GM12892 (cell line): ENCODE measurements around the gene CHD9NB.

Source experiments
- DNase-seq: peaks from one replicate; pipeline ENCODE4 v3.0.0; 2011; ENCODE audit not compliant: insufficient read length
- FAIRE-seq: peaks from 2 replicates; lab custom pipeline; 2011; peaks lifted over from hg19 to GRCh38; lab: Jason Lieb, UNC
- POLR2A ChIP-seq: IDR thresholded peaks from 2 replicates; pipeline ENCODE4 v1.6.1; 2011; ENCODE audit warnings: low read depth, low read length, control low read depth
- POLR2AphosphoS5 ChIP-seq: IDR thresholded peaks from 2 replicates; pipeline ENCODE4 v1.6.1; 2011; ENCODE audit warnings: low read depth, low read length, control low read depth
- TAF1 ChIP-seq: IDR thresholded peaks from 2 replicates; pipeline ENCODE4 v1.6.1; 2011; ENCODE audit warnings: low read depth, mild to moderate bottlenecking, control low read depth, low read length, borderline replicate concordance

CHD9NB gene

DNA sequence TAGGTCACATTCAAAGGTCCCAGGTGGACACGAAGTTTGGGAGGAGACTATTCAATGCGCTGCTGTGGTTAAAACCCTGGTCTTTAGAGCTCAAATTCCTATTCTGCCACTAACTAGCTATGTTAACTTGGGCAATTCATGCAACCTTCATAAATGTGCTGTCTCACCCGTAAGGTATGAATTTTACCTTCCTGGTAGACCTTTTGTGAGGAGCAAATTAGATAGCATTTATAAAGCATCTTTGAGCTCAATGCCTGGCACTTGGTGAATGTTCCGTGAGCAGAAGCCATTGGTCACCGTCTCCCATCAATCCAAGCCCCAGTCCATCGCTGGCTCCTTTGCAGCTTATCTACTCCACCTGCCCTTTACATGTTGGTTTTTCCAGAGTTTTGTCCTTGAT is 16.6 kb downstream of the CHD9NB start:
- TF ChIP-seq TAF1, result no peak
- no peak for TF ChIP-seq POLR2AphosphoS5
- no peak for TF ChIP-seq POLR2A
- DNase-seq (no peak), FAIRE-seq (no peak)

DNA sequence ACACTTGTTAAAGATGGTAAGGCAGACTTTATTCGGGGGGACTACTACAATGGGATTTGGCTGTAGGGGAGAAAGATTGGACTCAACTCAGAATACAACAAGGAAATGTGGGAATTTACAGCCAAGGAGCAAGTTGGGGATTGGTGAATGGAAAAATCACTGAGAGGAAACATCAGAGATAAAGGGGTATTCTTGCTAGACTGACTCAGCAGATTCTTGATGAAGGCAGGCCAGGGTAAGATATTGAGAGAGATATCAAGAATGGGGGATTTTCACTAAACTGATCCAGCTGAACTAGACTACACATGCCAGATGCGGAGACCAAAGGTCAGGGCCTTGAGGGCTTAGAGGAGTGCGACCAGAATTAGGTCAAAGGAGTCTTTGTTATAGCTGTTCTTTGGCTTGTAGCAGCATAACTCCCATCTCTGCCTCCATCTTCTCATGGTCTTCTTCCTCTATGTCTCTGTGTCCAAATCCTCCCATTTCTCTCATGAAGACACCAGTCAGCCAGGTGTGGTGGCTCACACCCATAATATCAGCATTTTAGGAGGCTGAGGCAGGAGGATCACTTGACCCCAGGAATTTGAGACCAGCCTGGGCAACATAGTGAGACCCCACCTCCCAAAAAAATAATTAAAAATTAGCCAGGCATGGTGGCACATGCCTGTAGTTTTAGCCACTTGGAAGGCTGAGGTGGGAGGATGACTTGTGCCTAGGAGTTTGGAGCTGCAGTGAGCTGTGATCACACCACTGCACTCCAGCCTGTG is 17.3 kb downstream of the CHD9NB start:
- TF ChIP-seq TAF1 (no peak), POLR2A (no peak), POLR2AphosphoS5 (no peak)
- FAIRE-seq (no peak), DNase-seq (no peak)

DNA sequence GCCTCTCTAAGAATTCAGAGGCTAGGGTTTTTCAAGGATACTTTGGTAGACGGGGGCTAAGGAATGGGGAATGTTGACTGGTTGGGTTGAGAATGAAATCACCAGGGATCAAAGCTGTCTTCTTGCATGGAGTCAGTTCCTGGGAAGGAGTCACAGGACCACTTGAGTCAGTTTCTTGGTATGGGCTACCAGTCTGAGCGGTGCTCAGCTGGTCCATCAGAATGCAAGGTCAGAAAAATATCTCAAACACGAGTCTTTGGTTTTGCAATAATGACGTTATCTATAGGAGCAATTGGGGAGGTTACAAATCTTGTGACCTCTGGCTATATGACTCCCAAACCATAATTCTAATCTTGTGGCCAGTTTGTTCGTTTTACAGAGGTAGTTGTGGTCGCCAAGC is 18.4 kb downstream of the CHD9NB start:
- TF ChIP-seq POLR2AphosphoS5 (no peak), TAF1 (no peak), POLR2A (no peak)
- FAIRE-seq (no peak), DNase-seq (no peak)

DNA sequence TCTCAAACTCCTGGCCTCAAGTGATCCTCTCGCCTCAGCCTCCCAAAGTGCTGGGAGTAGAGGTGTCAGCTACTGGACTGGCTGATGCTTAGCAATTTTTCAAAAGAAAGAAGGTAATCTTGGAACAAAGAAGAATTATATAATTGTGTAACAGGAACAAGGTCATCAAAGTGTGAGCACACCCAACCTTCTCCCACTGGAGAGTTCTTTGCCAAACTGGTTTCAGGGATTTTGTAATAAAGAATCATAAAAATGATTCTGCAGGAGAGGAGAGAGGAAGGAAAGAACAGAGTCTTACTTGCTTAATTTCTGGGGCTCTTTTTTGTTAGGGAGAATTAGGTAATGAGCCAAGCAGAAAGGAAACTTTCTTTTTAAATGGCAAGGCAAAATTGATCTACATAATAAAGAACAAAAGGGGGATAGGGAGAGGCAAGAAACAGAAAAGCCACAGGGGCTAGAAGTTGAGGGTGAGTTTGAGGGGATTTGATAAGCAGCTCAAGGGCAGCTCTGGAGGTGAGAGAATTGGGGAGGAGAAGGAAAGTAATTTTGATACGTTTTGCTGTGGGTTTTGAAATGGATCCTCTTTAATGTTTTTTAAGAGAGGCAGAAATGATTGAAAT is 21.3 kb downstream of the CHD9NB start:
- FAIRE-seq (no peak), DNase-seq (no peak)
- no peak for TF ChIP-seq TAF1
- TF ChIP-seq POLR2AphosphoS5, result no peak
- no peak for TF ChIP-seq POLR2A

DNA sequence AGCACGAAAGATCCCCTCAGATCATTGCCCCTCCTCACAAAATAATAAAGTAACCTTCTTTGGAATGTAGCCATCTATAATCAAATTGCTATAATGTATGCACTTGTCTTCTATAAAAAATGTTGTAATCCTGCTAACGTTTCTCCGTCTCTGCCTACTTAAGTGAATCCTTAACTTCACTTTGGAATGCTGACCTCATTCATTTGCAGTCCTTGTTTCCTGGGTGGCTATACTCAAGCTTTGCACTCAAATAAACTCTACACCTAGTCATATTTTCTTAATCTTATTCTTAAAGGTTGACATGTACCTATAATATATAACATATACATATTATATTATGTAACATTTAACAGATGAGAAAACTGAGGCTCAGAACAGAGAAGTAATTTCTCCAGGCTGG is 22.7 kb downstream of the CHD9NB start:
- no peak for TF ChIP-seq POLR2AphosphoS5
- no peak for TF ChIP-seq POLR2A
- no peak for TF ChIP-seq TAF1
- FAIRE-seq, result no peak
- no peak for DNase-seq

DNA sequence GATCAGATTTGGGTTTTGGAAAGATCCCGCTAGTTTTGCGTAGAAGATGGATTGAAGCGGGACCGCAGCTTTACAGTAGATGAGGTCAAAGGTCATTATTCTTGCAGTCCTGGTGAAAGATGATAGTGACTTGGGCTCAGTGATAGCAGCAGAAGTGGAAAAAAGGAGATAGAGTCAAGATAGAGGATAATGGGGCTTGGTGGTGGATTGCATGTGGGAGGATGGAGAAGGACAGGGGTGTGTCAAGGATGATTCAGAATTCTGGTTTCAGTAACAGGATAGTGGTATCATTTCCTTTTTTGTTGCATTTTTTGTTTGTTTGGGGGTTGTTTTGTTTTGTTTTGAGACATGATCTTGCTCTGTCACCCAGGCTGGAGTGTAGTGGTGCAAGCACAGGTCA is 28.7 kb downstream of the CHD9NB start:
- TF ChIP-seq POLR2AphosphoS5 (no peak), TAF1 (no peak), POLR2A (no peak)
- FAIRE-seq (no peak), DNase-seq (no peak)

DNA sequence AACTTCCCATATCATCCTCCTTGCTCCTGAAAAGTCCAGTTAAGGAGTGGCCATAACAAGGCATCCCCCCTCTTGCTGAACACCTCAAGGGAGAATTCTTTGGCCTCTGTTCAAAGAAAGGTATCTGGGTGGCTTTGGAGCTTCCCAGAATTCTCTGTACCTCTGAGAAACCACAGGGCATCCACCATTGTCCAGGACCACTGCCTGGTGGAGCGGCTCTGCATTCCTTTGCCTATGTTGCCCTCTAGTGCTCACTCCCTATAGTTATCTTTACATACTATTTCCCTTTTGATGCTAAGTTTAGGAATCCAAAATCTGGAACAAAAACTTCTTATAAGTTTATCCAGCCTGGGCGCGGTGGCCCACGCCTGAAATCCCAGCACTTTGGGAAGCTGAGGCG is 30.3 kb downstream of the CHD9NB start:
- TF ChIP-seq POLR2AphosphoS5, result no peak
- TF ChIP-seq TAF1, result no peak
- FAIRE-seq (peak; percentile 68), DNase-seq (no peak)

DNA sequence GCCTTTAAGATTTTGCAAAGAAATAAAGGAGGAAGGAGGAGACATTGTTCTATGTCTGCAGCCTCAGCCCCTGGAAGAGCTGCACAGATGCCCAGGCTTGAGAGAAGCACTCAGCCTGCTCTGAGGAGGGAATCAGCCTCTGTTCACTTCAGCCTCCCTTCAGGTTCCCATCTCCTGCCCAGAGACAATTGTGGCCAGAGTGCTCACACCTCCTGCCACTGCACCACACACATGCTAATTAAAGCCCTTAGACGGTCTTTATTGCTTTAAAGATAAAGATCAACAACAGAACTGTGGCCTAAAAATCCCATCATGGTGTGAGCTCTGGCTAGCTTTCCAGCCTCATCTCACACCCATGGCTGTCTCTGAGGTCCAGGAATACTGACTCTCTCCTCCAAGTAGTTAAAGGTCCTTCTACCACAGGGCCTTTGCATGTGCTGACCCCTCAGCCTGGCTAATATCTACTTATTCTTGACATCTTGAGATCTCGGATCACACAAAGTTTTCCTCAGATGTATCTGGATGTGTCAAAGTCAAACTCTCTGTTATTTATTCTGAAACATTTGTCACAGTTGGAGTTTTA is 33.8 kb downstream of the CHD9NB start:
- FAIRE-seq (no peak), DNase-seq (no peak)
- TF ChIP-seq POLR2A (no peak), POLR2AphosphoS5 (no peak), TAF1 (no peak)

DNA sequence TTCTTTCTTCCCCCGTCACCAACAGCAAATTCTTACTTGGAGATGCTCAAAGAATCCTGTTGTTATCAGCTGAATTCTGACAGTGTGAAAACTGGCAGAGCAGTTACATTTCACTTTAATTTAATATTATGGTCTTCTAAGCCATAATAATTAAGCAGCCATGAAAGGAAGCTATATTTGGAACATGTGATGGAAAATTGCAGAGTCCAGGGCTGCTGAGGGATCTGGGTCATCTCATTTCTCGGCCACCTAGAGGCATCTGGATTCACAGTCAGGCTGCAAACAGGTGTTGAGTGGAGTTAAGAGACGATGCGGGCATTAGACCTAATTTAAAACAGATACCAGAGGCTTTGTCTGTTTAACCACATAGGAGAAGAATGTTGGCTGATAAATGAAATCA is 38.4 kb downstream of the CHD9NB start:
- DNase-seq (no peak), FAIRE-seq (no peak)
- no peak for TF ChIP-seq POLR2AphosphoS5
- no peak for TF ChIP-seq TAF1
- TF ChIP-seq POLR2A, result no peak

DNA sequence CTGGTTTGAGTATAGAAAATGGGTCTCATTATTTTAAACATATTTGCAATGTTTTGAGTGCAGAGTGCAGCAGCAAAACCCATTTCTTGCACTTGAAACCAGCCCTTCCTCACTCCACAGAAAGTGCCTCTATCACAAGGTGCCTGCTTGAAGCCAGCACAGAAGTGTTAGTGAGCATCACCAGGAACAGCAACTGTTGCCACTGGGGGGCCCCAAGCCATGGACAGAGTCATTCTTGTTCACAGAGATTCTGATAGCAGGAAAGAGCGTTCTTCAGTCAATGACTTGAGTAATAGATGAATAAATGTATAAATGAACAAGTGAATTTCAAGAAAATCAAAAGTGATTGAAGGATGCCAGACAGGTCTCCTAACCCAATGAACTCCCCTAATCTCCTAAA is 45.6 kb downstream of the CHD9NB start:
- FAIRE-seq, result no peak

DNA sequence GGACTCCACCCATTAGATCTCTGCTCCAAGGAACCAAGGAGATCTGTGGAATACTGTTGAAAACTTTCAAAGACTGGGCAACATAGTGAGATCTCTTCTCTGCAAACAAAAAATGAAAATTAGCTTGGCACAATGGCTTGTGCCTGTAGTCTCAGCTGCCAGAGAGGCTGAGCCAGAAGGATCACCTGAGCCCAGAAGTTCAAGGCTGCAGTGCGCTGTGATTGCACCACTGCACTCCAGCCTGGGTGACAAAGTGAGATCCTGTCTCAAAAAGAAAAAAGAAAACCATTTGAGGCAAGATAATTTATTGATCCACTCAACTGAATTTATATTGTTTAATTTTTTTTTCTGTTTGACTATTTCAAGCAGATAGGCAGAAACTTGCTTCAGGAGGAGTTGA is 54.8 kb downstream of the CHD9NB start:
- no peak for FAIRE-seq
- no peak for TF ChIP-seq TAF1
- TF ChIP-seq POLR2AphosphoS5, result no peak
- TF ChIP-seq POLR2A, result no peak

More for the DNA sequence above, 45.6 kb downstream of the CHD9NB start:
- DNase-seq, result no peak
- TF ChIP-seq POLR2A (no peak), POLR2AphosphoS5 (no peak), TAF1 (no peak)

More for the DNA sequence above, 54.8 kb downstream of the CHD9NB start:
- no peak for DNase-seq
